ENCODE data around the gene RGMB.

Gene RGMB

GRCh38 chr5:98827588-98828284, 54.3 kb downstream of the RGMB start:
- no peak overlapping the region for H3K27ac ChIP-seq
- DNase-seq, result no peak
- TF ChIP-seq, protein P1, sequence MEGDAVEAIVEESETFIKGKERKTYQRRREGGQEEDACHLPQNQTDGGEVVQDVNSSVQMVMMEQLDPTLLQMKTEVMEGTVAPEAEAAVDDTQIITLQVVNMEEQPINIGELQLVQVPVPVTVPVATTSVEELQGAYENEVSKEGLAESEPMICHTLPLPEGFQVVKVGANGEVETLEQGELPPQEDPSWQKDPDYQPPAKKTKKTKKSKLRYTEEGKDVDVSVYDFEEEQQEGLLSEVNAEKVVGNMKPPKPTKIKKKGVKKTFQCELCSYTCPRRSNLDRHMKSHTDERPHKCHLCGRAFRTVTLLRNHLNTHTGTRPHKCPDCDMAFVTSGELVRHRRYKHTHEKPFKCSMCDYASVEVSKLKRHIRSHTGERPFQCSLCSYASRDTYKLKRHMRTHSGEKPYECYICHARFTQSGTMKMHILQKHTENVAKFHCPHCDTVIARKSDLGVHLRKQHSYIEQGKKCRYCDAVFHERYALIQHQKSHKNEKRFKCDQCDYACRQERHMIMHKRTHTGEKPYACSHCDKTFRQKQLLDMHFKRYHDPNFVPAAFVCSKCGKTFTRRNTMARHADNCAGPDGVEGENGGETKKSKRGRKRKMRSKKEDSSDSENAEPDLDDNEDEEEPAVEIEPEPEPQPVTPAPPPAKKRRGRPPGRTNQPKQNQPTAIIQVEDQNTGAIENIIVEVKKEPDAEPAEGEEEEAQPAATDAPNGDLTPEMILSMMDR (IDR thresholded peaks at IDR 0.05; ENCODE audit: low read depth, low read length), result no peak
- H3K36me3 ChIP-seq, result no peaks in the 10 kb centered on the region
- no peaks in the 10 kb centered on the region for H3K27me3 ChIP-seq (ENCODE audit: insufficient read depth, low read depth, severe bottlenecking)
- no peaks in the 10 kb centered on the region for H3K9me3 ChIP-seq (ENCODE audit: severe bottlenecking)
- no peak overlapping the region for H3K4me3 ChIP-seq (ENCODE audit: low read depth, low read length)

GRCh38 chr5:98836175-98836574, 62.7 kb downstream of the RGMB start:
- H3K9me3 ChIP-seq (ENCODE audit: severe bottlenecking), result no peaks in the 10 kb centered on the region
- DNase-seq, result no peak
- H3K36me3 ChIP-seq, result no peaks in the 10 kb centered on the region
- TF ChIP-seq, protein P1 (IDR thresholded peaks at IDR 0.05; ENCODE audit: low read depth, low read length), result no peak
- no peaks in the 10 kb centered on the region for H3K27me3 ChIP-seq (ENCODE audit: insufficient read depth, low read depth, severe bottlenecking)
- no peak overlapping the region for H3K4me3 ChIP-seq (ENCODE audit: low read depth, low read length)
- H3K27ac ChIP-seq, result no peak overlapping the region

- DNase-seq, result no peak
These were observed 66.3 kb downstream of the RGMB start for GRCh38 chr5:98839469-98840383.

DNA sequence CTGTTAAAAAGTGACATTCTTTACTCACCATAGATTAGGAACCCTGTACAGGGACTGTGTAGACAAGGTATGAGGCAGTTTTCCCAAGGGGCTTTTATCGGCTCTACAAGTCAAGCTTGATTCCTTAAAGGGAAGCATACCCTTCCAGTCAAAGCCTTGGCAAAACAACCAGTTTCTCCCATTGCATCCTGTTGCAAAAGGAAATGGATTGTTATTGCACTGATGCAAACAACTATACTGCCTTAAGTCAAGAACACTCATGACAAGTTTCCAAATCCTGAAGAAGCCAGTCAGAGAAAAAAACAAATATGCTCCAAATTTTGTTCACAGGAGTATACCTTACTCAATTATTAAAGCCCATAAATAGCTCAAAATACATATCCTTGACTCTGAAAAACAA, 67.5 kb downstream of the RGMB start:
- Histone ChIP-seq H3K27ac (no peak overlapping the region), H3K4me3 (ENCODE audit: low read depth, low read length) (no peak overlapping the region), H3K36me3 (no peaks in the 10 kb centered on the region), H3K9me3 (ENCODE audit: severe bottlenecking) (peaks cover 16% of the 10 kb centered on the region), H3K27me3 (ENCODE audit: insufficient read depth, low read depth, severe bottlenecking) (no peaks in the 10 kb centered on the region)
- no peak for DNase-seq
- TF ChIP-seq, protein P1 (IDR thresholded peaks at IDR 0.05; ENCODE audit: low read depth, low read length), result no peak

More at GRCh38 chr5:98839469-98840383, 66.3 kb downstream of the RGMB start:
- Histone ChIP-seq H3K27me3 (ENCODE audit: insufficient read depth, low read depth, severe bottlenecking) (no peaks in the 10 kb centered on the region), H3K36me3 (no peaks in the 10 kb centered on the region), H3K27ac (no peak overlapping the region), H3K4me3 (ENCODE audit: low read depth, low read length) (no peak overlapping the region), H3K9me3 (ENCODE audit: severe bottlenecking) (peaks cover 13% of the 10 kb centered on the region)
- TF ChIP-seq, protein P1 (IDR thresholded peaks at IDR 0.05; ENCODE audit: low read depth, low read length), result no peak

DNA sequence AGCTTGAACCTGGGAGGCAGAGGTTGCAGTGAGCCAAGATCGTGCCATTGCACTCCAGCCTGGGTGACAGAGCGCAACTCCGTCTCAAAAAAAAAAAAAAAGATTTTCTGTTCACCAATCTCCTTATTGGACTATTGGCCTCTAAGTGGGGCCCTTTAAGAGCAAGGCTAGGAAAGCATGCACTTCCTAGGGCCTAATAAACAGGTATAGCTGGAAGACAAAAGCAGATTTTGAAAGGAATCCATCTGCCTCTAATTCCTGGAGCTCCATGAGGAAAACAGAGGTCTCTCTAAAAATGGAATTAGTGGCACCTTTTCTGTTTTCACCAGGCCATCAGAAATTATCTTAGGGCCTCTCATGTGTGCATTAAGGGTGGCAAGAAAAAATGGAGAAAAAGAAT, 70.0 kb downstream of the RGMB start:
- Histone ChIP-seq H3K36me3 (no peaks in the 10 kb centered on the region), H3K27me3 (ENCODE audit: insufficient read depth, low read depth, severe bottlenecking) (no peaks in the 10 kb centered on the region), H3K27ac (no peak overlapping the region), H3K4me3 (ENCODE audit: low read depth, low read length) (no peak overlapping the region), H3K9me3 (ENCODE audit: severe bottlenecking) (peaks cover 16% of the 10 kb centered on the region)
- TF ChIP-seq, protein P1 (IDR thresholded peaks at IDR 0.05; ENCODE audit: low read depth, low read length), result no peak
- DNase-seq, result no peak
